GM21786 (cell line): Measurements from ENCODE around the gene CCDC170.

Source experiments
- ATAC-seq: cut with Tn5 transposase; IDR thresholded peaks from one replicate; pipeline ENCODE4 v1.9.1; 2021; ENCODE audit not compliant: unreplicated experiment

Gene CCDC170

DNA sequence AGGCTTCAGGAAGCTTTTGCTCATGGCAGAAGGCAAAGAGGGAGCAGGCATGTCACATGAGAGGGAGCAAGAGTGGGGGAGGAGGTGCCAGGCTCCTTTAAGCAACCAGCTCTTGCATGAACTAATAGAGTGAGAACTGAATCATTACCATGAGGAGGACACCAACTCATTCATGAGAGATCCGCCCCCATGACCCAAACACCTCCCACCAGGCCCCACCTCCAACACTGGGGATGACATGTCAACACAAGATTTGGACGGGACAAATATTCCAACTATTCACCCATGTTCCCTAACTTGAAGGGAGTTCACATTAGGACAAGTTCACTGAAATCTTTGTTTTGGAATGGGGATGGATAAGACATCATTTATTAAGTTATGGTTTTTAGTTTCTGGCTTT lies 158.5 kb downstream of the CCDC170 start:
- no peak for ATAC-seq

- ATAC-seq: no peak
Measured at GRCh38 chr6:151655099-151655498, 161.3 kb downstream of the CCDC170 start.

DNA sequence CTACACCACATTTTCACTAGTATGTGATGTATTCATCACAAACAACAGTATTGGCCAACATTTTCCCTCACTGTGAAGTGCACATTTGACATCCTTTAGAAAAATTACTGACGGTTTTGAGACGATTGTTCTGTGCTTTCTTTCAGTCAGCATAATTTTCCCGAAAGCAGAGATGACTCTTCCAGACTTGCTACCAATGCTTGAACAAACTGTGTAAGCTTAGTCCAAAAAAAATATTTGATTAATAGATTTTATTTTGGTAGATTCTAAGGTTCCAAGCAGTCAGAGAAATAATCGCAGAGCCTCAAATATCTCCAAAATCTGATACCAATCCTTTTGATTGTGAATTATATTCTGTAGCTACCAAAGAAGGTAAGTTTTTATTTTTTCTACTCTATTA lies 162.6 kb downstream of the CCDC170 start:
- no peak for ATAC-seq

- no peak for ATAC-seq
Measured at GRCh38 chr6:151658091-151658490, 164.3 kb downstream of the CCDC170 start.

- no peak for ATAC-seq
Measured at GRCh38 chr6:151659212-151659611, 165.4 kb downstream of the CCDC170 start.

- ATAC-seq: no peak
Measured at GRCh38 chr6:151661509-151661908, 167.7 kb downstream of the CCDC170 start.

GRCh38 chr6:151661928-151662327 lies 168.1 kb downstream of the CCDC170 start:
- no peak for ATAC-seq

DNA sequence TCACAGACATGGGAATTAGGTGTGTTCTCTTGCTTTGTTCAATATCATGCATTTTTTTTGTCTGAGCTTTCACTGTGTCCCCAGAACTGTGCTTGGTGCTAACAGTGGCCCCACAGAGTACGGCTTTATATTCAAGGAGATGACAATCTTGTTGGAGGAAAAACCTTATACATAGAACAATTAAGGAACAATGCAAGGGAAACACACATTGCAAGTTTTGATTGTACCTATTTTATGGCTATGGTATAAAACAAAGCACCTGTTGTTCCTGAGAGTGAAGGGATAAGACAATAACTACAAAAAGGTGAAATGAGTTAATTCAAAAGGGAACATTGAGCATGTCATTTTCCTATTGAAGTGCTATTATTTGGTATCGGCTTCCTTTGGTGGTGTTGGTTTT lies 169.7 kb downstream of the CCDC170 start:
- ATAC-seq: no peak

- ATAC-seq: no peak
Measured at GRCh38 chr6:151664390-151664789, 170.6 kb downstream of the CCDC170 start.

DNA sequence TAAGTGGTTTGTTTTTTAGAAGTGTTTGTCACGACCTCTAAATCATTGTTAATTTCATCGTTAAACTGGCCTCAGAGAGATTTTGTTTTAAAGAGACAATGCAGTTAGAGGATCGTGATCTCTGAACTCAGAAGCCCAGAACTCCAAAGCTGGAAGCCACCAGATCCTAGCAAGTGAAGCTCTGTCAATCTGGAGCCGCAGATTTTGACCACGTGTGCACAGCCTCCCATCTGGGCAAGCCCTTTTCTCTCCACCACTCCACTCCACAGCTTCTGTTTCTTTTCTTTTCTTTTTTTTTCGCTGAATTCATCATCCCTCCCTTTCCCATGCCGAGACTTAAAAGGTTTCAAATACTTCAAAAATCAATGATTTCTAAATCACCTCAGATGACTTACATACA lies 171.5 kb downstream of the CCDC170 start:
- no peak for ATAC-seq

DNA sequence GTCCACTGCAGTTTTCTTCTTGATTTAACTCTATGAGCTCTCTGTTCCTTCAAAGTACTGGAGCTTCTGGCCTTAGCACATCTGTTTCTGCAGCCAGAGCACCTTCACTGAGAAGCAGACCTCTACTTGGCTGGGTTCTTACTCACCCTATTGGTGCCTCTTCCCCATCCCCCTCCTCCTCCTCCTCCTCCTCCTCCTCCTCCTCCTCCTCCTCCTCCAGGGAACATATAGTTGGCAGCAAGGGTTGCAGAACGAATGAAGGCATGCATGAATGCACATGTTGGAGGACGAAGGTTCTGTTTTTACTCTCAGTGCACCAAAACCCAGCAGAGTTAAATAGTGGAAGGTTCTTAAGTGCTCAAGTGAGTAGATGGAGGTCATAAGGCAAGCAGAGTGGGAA lies 172.7 kb downstream of the CCDC170 start:
- no peak for ATAC-seq

DNA sequence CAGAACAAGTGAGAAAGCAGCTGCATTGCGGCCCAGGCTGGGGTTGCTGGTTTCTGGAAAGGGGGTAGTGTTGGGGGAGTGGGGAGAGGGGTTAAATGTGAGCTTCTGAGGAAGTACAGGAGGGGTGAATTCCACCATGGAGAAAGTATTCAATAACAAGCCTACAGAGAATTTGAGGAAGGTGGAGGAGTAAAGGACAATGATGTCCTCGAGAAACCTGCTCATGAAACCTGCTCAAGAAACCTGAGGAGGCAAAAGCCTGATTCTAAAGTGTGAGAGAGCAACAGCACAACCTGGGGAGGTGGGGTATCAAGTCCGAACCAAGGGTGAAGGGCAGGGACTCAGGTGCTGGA lies 175.4 kb downstream of the CCDC170 start:
- no peak for ATAC-seq

GRCh38 chr6:151670116-151670515 lies 176.3 kb downstream of the CCDC170 start:
- ATAC-seq: no peak
